A549 treated with Mapracorat at 1 μM for 4 hours (cell line): Measurements from ENCODE around the gene TBC1D4. TPM values are rescaled to one million over a fixed set of nuclear protein-coding genes. Genes with fewer than 3 reads are reported as not detected.

Experiments
- total RNA-seq: library from RNA; stranded (reverse); fragments of 200-300 nt; extraction: Qiagen RNA extraction; gene quantifications from 5 replicates; pipeline ENCODE4 v1.2.3, GENCODE V29; 2022

The TBC1D4 gene, protein sequence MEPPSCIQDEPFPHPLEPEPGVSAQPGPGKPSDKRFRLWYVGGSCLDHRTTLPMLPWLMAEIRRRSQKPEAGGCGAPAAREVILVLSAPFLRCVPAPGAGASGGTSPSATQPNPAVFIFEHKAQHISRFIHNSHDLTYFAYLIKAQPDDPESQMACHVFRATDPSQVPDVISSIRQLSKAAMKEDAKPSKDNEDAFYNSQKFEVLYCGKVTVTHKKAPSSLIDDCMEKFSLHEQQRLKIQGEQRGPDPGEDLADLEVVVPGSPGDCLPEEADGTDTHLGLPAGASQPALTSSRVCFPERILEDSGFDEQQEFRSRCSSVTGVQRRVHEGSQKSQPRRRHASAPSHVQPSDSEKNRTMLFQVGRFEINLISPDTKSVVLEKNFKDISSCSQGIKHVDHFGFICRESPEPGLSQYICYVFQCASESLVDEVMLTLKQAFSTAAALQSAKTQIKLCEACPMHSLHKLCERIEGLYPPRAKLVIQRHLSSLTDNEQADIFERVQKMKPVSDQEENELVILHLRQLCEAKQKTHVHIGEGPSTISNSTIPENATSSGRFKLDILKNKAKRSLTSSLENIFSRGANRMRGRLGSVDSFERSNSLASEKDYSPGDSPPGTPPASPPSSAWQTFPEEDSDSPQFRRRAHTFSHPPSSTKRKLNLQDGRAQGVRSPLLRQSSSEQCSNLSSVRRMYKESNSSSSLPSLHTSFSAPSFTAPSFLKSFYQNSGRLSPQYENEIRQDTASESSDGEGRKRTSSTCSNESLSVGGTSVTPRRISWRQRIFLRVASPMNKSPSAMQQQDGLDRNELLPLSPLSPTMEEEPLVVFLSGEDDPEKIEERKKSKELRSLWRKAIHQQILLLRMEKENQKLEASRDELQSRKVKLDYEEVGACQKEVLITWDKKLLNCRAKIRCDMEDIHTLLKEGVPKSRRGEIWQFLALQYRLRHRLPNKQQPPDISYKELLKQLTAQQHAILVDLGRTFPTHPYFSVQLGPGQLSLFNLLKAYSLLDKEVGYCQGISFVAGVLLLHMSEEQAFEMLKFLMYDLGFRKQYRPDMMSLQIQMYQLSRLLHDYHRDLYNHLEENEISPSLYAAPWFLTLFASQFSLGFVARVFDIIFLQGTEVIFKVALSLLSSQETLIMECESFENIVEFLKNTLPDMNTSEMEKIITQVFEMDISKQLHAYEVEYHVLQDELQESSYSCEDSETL (N-terminal part only)
- 11.8 to 18.0 TPM (median 13.6 TPM) in 5 replicates for total RNA-seq

DNA sequence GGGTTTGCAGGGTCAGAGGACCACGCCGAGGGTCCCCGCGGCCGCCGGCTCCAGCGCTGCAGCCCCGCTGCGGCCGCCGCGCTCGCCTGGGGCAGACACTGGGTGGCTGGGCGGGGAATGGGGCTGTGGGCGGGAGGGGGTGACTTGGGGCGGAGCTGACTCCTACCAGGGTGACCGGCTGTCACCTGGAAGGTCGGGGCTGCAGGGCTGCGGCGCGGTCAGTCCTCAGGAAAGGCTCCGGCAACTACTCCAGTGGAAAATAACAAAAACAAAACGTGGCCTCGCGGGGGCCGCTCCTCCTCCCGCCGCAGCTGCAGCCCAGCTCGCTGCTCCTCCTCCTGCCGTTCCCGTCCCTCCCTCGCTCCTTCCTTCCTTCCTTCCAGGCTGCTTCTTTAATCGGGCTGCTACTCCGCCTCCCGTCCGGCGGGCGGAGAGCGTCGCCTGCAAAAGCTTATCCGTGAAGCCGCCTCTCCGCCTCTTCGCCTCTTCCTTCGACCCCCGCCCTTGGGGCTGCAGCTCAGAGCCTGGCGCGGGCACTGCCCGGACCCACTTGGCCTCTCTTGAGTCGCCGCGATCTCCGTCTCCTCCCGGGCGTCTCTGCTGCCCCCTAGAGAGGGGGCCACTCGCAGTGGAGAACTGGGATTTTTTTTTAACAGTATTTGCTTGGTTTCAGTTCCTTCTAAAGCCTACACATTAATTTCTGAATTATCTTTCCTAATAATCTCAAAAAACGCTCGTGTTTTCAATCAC lies at the start of gene TBC1D4:
Gene TBC1D4, minus strand, starts transcription at position 100 of the 750 bp plus-strand sequence. CDS start 402 bp downstream, outside the sequence.

Other genes starting within 250 kb of the TBC1D4 start
- 127 to 153 TPM (median 143 TPM) in 5 replicates for gene COMMD6, start 55.7 kb upstream of the TBC1D4 start, total RNA-seq
- gene UCHL3, start 67.6 kb upstream of the TBC1D4 start, total RNA-seq, result 47.8 to 52.0 TPM (median 48.8 TPM) in 5 replicates
- 33.8 to 46.7 TPM (median 43.4 TPM) in 5 replicates for gene LMO7, start 154.2 kb upstream of the TBC1D4 start, total RNA-seq